PC-9 (cell line): ENCODE measurements around the gene BASP1.

ENCODE experiments used
- EZH2 ChIP-seq: fragments of 200-600 bp; sonication (generic); IDR thresholded peaks from 2 replicates; pipeline ENCODE4 v1.8.0; 2017; ENCODE audit warnings: antibody characterized with exemption, low read depth
- TF ChIP-seq, protein P1 (sequence below): fragments of 200-600 bp; sonication (generic); conservative IDR thresholded peaks from 2 replicates; pipeline ENCODE4 v1.6.1; 2017; ENCODE audit warnings: mixed run types, antibody characterized with exemption, mild to moderate bottlenecking, moderate library complexity

DNA sequence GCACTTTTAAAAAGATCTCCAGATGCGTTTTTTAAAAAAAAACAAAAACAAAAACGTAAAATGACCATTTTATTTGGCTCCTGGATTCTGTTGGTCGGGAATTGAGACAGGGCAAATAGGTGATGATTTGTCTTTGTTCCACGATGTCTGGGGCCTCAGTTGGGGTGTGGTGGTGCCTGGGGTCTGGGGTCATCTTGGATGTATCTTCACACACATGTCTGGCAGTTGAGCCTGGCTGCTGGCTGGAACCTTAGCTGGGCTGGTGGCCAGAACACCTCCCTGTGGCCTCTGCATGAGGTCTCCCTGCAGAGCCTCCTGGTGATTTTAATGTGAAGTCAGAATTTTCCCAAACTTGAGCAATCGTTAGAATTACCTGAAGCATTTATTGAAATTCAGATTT, 42.5 kb upstream of the BASP1 start:
- TF ChIP-seq, protein P1, sequence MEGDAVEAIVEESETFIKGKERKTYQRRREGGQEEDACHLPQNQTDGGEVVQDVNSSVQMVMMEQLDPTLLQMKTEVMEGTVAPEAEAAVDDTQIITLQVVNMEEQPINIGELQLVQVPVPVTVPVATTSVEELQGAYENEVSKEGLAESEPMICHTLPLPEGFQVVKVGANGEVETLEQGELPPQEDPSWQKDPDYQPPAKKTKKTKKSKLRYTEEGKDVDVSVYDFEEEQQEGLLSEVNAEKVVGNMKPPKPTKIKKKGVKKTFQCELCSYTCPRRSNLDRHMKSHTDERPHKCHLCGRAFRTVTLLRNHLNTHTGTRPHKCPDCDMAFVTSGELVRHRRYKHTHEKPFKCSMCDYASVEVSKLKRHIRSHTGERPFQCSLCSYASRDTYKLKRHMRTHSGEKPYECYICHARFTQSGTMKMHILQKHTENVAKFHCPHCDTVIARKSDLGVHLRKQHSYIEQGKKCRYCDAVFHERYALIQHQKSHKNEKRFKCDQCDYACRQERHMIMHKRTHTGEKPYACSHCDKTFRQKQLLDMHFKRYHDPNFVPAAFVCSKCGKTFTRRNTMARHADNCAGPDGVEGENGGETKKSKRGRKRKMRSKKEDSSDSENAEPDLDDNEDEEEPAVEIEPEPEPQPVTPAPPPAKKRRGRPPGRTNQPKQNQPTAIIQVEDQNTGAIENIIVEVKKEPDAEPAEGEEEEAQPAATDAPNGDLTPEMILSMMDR = no peak
- no peak for TF ChIP-seq EZH2
